IMR-90 (cell line): ENCODE results near the gene WDFY2. TPM values are rescaled to one million over a fixed set of nuclear protein-coding genes. Genes with fewer than 3 reads are reported as not detected.
A peak's percentile ranks its signal among the peaks of the same experiment; 100 is the strongest.

ENCODE experiments used
- ATAC-seq: fragments of 200-7000 bp; cut with Tn5 transposase; 2 replicates; pipeline ENCODE4 v1.9.1; 2020; ENCODE audit warnings: low read depth, mild to moderate bottlenecking, moderate library complexity
- BruUV-seq: library from RNA; stranded (reverse); fragments of 400-500 nt; replicated peaks from 2 replicates; lab custom pipeline; 2021; lab: Mats Ljungman, UMichigan
- CTCF ChIA-PET: fragments of 300-600 bp; formaldehyde crosslinking; extraction: SDS; loops from one replicate; lab custom pipeline; 2021; ENCODE audit warnings: antibody characterized with exemption; lab: Yijun Ruan, JAX
- POLR2A ChIA-PET: fragments of 300-600 bp; sonication (Branson Sonifier 250); formaldehyde crosslinking; loops from one replicate; lab custom pipeline; 2022; ENCODE audit warnings: antibody characterized with exemption; ENCODE audit not compliant: unreplicated experiment; lab: Charles Lee
- DNase-seq: peaks from one replicate; pipeline ENCODE4 v3.0.0; 2013
- H2AFZ ChIP-seq: replicated peaks from 2 replicates; pipeline ENCODE3; 2013; ENCODE audit warnings: low read length, mild to moderate bottlenecking; ENCODE audit not compliant: poor library complexity
- H2AK5ac ChIP-seq: 2 replicates; pipeline ENCODE4 v1.6.1; 2013; ENCODE audit warnings: low read depth, low read length, inconsistent platforms
- H2AK9ac ChIP-seq: replicated peaks from 2 replicates; pipeline ENCODE3; 2013; ENCODE audit warnings: mild to moderate bottlenecking, low read depth, low read length, moderate library complexity; ENCODE audit not compliant: poor library complexity
- H2BK120ac ChIP-seq: 2 replicates; pipeline ENCODE4 v1.6.1; 2013; ENCODE audit warnings: low read depth, low read length, inconsistent platforms
- H2BK15ac ChIP-seq: 3 replicates; pipeline ENCODE4 v1.6.1; 2013; ENCODE audit warnings: low read depth, low read length, inconsistent platforms
- H2BK20ac ChIP-seq: 2 replicates; pipeline ENCODE4 v1.6.1; 2013; ENCODE audit warnings: low read depth, mild to moderate bottlenecking, inconsistent platforms, low read length, moderate library complexity
- H2BK5ac ChIP-seq: 2 replicates; pipeline ENCODE4 v1.6.1; 2013; ENCODE audit warnings: mild to moderate bottlenecking, low read depth, low read length, inconsistent platforms; ENCODE audit not compliant: poor library complexity, severe bottlenecking
- H3K14ac ChIP-seq: replicated peaks from 2 replicates; pipeline ENCODE4 v1.6.1; 2013; ENCODE audit warnings: low read depth, low read length, inconsistent platforms
- H3K18ac ChIP-seq: 2 replicates; pipeline ENCODE4 v1.6.1; 2013; ENCODE audit warnings: low read depth, low read length, control low read depth
- H3K23ac ChIP-seq: 2 replicates; pipeline ENCODE4 v1.6.1; 2013; ENCODE audit warnings: low read depth, low read length, inconsistent platforms
- H3K27ac ChIP-seq: 2 replicates; pipeline ENCODE4 v1.5.1; 2013; ENCODE audit warnings: mild to moderate bottlenecking, control low read depth, low read length; ENCODE audit not compliant: insufficient read depth
- H3K27me3 ChIP-seq: 2 replicates; pipeline ENCODE4 v1.6.1; 2013; ENCODE audit warnings: low read length; ENCODE audit not compliant: control insufficient read depth, insufficient read depth
- H3K36me3 ChIP-seq: 2 replicates; pipeline ENCODE4 v1.6.1; 2013; ENCODE audit warnings: low read length, mixed read lengths; ENCODE audit not compliant: control insufficient read depth, insufficient read depth
- H3K4ac ChIP-seq: 2 replicates; pipeline ENCODE4 v1.6.1; 2013; ENCODE audit warnings: low read depth, low read length, inconsistent platforms
- H3K4me1 ChIP-seq: 2 replicates; pipeline ENCODE4 v1.6.1; 2013; ENCODE audit warnings: low read length, mixed read lengths; ENCODE audit not compliant: control insufficient read depth, insufficient read depth
- H3K4me2 ChIP-seq: 2 replicates; pipeline ENCODE4 v1.6.1; 2013; ENCODE audit warnings: low read depth, mild to moderate bottlenecking, control low read depth, low read length, moderate library complexity
- H3K4me3 ChIP-seq: 2 replicates; pipeline ENCODE4 v1.5.1; 2013; ENCODE audit warnings: low read depth, mild to moderate bottlenecking, control low read depth, low read length, moderate library complexity; ENCODE audit not compliant: insufficient read depth
- H3K56ac ChIP-seq: 2 replicates; pipeline ENCODE4 v1.6.1; 2013; ENCODE audit warnings: low read length, inconsistent platforms; ENCODE audit not compliant: insufficient read depth; ENCODE audit errors: extremely low read depth
- H3K79me1 ChIP-seq, 2 experiments: 2 replicates each; pipeline ENCODE4 v1.6.1; 2013; ENCODE audit warnings: low read length in 2 of 2, inconsistent platforms in 1 of 2, low read depth in 1 of 2
- H3K9ac ChIP-seq: 2 replicates; pipeline ENCODE4 v1.6.1; 2013; ENCODE audit warnings: low read depth, low read length, control low read depth
- H3K9me1 ChIP-seq: 2 replicates; pipeline ENCODE4 v1.6.1; 2013; ENCODE audit warnings: low read length, inconsistent platforms; ENCODE audit not compliant: insufficient read depth
- H3K9me3 ChIP-seq: 2 replicates; pipeline ENCODE4 v1.6.1; 2013; ENCODE audit warnings: low read length; ENCODE audit not compliant: control insufficient read depth, insufficient read depth
- H4K20me1 ChIP-seq: 2 replicates; pipeline ENCODE4 v1.6.1; 2013; ENCODE audit warnings: low read length, inconsistent platforms; ENCODE audit not compliant: insufficient read depth
- H4K5ac ChIP-seq: 2 replicates; pipeline ENCODE4 v1.6.1; 2013; ENCODE audit warnings: mild to moderate bottlenecking, low read depth, low read length, control low read depth
- H4K8ac ChIP-seq, 2 experiments: 2 replicates each; pipeline ENCODE4 v1.6.1; 2013; ENCODE audit warnings: low read depth in 2 of 2, low read length in 2 of 2, control low read depth in 1 of 2, inconsistent platforms in 1 of 2
- H4K91ac ChIP-seq: 2 replicates; pipeline ENCODE4 v1.6.1; 2013; ENCODE audit warnings: low read depth, low read length, inconsistent platforms; ENCODE audit not compliant: insufficient read depth
- CEBPB ChIP-seq: IDR thresholded peaks from 2 replicates; pipeline ENCODE4 v1.6.1; 2012; ENCODE audit warnings: low read depth, low read length, improper control_type of control experiment
- CHD1 ChIP-seq: IDR thresholded peaks from 2 replicates; pipeline ENCODE4 v1.6.1; 2012; ENCODE audit warnings: low read depth, low read length, improper control_type of control experiment
- ELK1 ChIP-seq: fragments of 150-350 bp; IDR thresholded peaks from 2 replicates; pipeline ENCODE4 v1.6.1; 2016; ENCODE audit warnings: low read depth, mild to moderate bottlenecking, low read length, moderate library complexity, borderline replicate concordance
- FOS ChIP-seq: fragments of 150-350 bp; IDR thresholded peaks from 2 replicates; pipeline ENCODE4 v1.6.1; 2016; ENCODE audit warnings: low read depth, low read length
- MXI1 ChIP-seq: IDR thresholded peaks from 2 replicates; pipeline ENCODE4 v1.6.1; 2012; ENCODE audit warnings: low read depth, mild to moderate bottlenecking, low read length, moderate library complexity, borderline replicate concordance
- SMC3 ChIP-seq: fragments of 150-350 bp; IDR thresholded peaks from 2 replicates; pipeline ENCODE4 v1.6.1; 2016; ENCODE audit warnings: low read depth, mild to moderate bottlenecking, antibody characterized with exemption, low read length, moderate library complexity
- WGBS, 2 experiments: methylation state at CpG; one replicate each; pipeline versions ENCODE4 v1.1.5 to v1.1.7; 2013; ENCODE audit warnings: missing lambda C conversion rate in 2 of 2; ENCODE audit not compliant: insufficient read length in 1 of 2; ENCODE audit errors: extremely low coverage in 2 of 2; 5-methylcytosine and 5-hydroxymethylcytosine counted together
- dilution Hi-C: fragments of 300-500 bp; cut with HindIII; formaldehyde crosslinking; loops from one replicate; pipeline ENCODE4 v1.14.3; 2018; ENCODE audit warnings: low sequenced_read_pairs; ENCODE audit not compliant: unreplicated experiment
- in situ Hi-C: fragments of 300-500 bp; cut with MboI; formaldehyde crosslinking; loops from 3 replicates; pipeline ENCODE4 v1.14.3; 2019; ENCODE audit warnings: low sequenced_read_pairs, inconsistent platforms, mixed read lengths
- intact Hi-C: fragments of 100-400 bp; cut with micrococcal nuclease; formaldehyde crosslinking; loops from 2 replicates; pipeline ENCODE4 v1.10.0; 2022
- polyA plus RNA-seq, 3 experiments: library from polyadenylated mRNA; depleted of rRNA; stranded (reverse); fragments of >200 nt; gene quantifications; 2 replicates each; pipeline ENCODE4 v1.2.3, GENCODE V29; 2012; ENCODE audit warnings: low replicate concordance in 1 of 3
- total RNA-seq: library from RNA; depleted of rRNA; stranded (reverse); fragments of >200 nt; gene quantifications from 2 replicates; pipeline ENCODE4 v1.2.3, GENCODE V29; 2012

The WDFY2 gene
- total and polyA plus RNA-seq, 2 of the 4 experiments (the other 2 are of a cell fraction) = 4.3 to 5.4 TPM

- intact Hi-C loops (no loop called here), dilution Hi-C loops (no loop called here), in situ Hi-C loops (no loop called here)
- H2AFZ ChIP-seq = no peak overlapping the region
- H3K14ac ChIP-seq = no peak overlapping the region
- no peak overlapping the region for H3K4ac ChIP-seq
- H3K36me3 ChIP-seq = no peaks in the 10 kb centered on the region
- no peaks in the 10 kb centered on the region for H3K27me3 ChIP-seq
- peaks cover 15% of the 10 kb centered on the region for H3K9me1 ChIP-seq
- no peak overlapping the region; the same call in 1 of the 2 replicates for H2BK20ac ChIP-seq
- H3K56ac ChIP-seq = no peak overlapping the region
- POLR2A ChIA-PET = no interaction called here
- H3K4me2 ChIP-seq = peak overlapping the region; percentile 49; the same call in 1 of the 2 replicates
- no peak overlapping the region for H4K91ac ChIP-seq
- H3K4me1 ChIP-seq = peaks cover 8% of the 10 kb centered on the region; the same call in 1 of the 2 replicates
- no peak overlapping the region for H3K4me3 ChIP-seq
- H4K8ac ChIP-seq = no peak overlapping the region
- WGBS, 2 experiments = 0% methylated on average over 1 of the region's 6 CpGs; no CpG with 5 or more reads in 1 of the 2 experiments
- H3K9ac ChIP-seq = no peak overlapping the region
- H4K5ac ChIP-seq = peak overlapping the region; percentile 23; the same call in 1 of the 2 replicates
- H2AK5ac ChIP-seq = 0 out of 2 replicates have a peak overlapping the region, but pooled peaks have one; percentile 39
- TF ChIP-seq SMC3 (no peak), ELK1 (no peak), FOS (peak; percentile 79), CEBPB (peak; percentile 58), CHD1 (no peak), MXI1 (no peak)
- DNase-seq (peak; percentile 88), ATAC-seq (peak; percentile 93)
- no peak overlapping the region for H2BK15ac ChIP-seq
- H3K27ac ChIP-seq = no peak overlapping the region
- no peak overlapping the region for H2AK9ac ChIP-seq
- CTCF ChIA-PET = no interaction called here
- no peaks in the 10 kb centered on the region for H3K9me3 ChIP-seq
- peak overlapping the region; percentile 57; the same call in 1 of the 2 replicates for H3K18ac ChIP-seq
- BruUV-seq = no TSS peak
- H3K23ac ChIP-seq = peak overlapping the region; percentile 55; the same call in 1 of the 2 replicates
- peaks cover 4% of the 10 kb centered on the region; the same call in 1 of the 2 replicates for H4K20me1 ChIP-seq
- H3K79me1 ChIP-seq = peaks cover 33 to 77% of the 10 kb centered on the region in 2 experiments
- peak overlapping the region; percentile 66 for H2BK5ac ChIP-seq
- no peak overlapping the region for H2BK120ac ChIP-seq
These were observed 96.9 kb downstream of the WDFY2 start for GRCh38 chr13:51681037-51681678.
